Bladder microvascular endothelial cell (primary cell): Measurements from ENCODE around the gene PPAT. TPM values are rescaled to one million over a fixed set of nuclear protein-coding genes. Genes with fewer than 3 reads are reported as not detected.

Source experiments
- total RNA-seq: library from RNA; depleted of rRNA; stranded (reverse); fragments of >200 nt; gene quantifications from 2 replicates; pipeline ENCODE4 v1.2.3, GENCODE V29; 2014

Gene PPAT
- 7.9 and 17.4 TPM in 2 replicates for total RNA-seq

DNA sequence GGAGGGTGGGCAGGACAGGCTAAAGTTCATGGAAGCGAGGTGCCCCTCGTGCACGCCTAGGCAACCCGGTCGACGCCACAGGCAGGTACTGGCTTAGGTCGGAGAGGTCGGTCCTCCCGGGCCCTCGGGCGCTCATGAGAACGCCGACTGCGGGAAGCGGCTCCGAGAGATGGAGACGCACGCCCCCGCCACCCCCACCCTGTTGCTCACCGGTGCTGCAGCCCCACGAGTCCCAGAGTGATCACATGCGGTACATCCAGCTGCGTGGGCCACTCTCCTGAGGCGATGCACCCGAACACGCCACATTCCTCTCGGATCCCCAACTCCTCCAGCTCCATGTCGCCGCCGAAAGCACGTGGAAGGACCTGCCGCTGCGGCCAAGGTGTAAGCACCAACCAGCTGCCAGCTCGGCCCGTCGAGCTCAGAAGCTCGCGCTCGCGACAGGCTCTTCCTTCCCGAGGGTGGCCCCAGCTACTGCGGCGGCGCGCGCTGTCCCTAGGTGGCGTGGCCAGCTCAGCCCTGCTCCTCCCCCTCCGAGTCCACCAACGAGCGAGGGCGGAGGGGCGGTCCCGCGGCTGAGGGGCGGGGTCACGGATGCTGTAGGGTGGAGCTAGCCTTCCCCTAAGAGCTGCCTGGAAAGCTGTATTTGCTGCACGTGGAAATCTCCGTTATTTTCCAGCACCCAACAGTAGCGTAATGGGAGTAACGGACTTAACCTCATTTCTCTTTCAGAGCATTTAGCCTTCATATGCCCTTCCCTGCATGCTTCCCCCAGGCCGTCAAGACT, at the start of gene PPAT:
Gene PPAT, minus strand, starts transcription at position 476 of the 787 bp plus-strand sequence. Its CDS starts 138 bp downstream, at position 338.

DNA sequence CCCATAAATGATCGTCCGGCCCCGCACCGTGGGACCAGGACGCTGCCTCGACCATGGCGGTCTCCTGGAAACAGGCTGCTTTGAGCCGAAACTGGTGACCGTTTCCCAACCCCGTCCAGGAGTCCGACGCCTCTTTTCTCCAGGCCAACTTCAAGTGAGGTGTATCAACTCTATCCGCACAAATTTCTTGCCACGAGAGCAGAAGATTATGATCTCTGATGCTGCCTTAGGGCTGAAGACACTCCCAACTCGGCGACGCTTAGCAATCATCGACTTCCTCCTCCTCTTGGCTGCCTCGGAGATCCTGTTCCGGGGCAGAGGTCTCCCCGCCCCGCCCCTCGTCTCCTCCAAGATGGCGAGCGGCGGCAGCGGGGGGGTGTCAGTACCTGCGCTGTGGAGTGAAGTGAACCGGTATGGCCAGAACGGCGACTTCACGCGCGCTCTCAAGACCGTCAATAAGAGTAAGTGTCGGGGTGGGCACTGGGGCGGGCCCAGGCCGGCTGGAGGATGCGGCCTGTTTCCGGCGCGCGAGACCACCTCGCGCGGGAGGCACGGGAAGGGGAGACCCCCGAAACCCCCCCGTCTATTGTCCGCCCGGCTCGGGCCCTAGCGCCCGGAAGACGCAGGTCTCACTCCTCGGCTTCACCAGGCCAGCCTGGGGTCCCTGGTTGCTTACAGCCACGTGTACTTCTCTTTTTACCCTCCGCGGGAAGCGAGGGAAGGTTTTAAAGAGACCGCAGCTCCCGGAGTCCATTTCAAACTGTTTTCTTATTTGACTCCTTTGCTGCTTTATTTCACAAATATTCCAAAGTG, 32.1 kb upstream of the PPAT start, which contains the start of gene SRP72:
Gene SRP72, plus strand, starts transcription at position 334 of the 813 bp plus-strand sequence. Its CDS starts 19 bp downstream, at position 353.

DNA sequence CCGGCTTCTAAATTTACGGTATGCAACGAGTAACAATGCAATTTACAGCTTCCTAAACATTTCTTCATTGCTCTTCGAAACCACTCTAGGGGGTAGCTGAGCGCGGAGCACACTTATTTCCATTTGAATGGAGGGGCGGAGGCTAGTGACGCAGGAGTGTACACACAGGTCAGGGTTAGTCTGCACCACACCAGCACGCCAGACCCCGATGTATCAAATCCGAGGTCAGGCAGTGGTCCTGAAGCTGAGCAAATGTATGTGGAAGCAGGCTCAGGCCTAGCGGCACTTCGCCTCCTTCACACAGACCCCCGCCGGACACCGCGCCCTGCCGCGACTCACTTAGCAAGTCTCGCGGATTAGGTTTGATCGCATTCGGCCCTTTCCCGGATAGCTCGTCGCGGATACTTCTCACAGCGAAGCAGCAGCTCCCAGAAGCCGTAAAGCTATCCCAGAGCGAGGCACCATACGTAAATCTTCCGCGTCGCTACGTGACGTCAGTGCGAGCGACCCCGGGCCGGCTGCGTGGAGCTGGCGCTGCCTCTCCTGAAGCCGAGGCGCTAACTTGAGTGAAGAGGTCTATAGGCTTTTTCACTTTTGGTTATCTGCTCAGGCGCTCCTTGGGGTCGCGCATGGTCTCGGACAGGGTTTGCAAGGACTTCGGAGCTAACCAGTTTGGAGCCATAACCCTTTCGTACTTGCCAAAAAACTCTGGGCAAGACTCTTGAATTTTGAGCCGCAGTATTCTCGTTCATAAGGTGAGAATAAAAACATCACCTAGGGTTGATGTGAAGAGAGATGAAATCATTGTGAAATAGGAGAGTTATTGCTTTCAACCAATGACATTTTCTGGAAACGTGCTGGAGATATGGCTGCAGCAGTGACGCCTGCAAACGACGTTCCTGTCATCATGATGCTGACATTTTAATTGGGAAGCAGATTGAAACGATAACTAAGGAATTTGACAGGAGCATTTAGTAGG, 48.1 kb downstream of the PPAT start, which contains the start of gene AASDH:
Gene AASDH, minus strand, starts transcription at position 469 of the 979 bp plus-strand sequence. CDS start 3,192 bp downstream, outside the sequence.

Other genes with a start within 250 kb of the PPAT start
- gene AASDH, start 48.1 kb downstream of the PPAT start, total RNA-seq: 7.0 and 13.7 TPM in 2 replicates
- 14.4 and 33.7 TPM in 2 replicates for gene PAICS, start 645 bp upstream of the PPAT start, total RNA-seq
- 41.9 and 97.6 TPM in 2 replicates for gene SRP72, start 32.0 kb upstream of the PPAT start, total RNA-seq
- 0.13 TPM in 1 of 2 replicates, not detected in the other for gene ARL9, start 70.2 kb upstream of the PPAT start, total RNA-seq
- 0.13 and 1.1 TPM in 2 replicates for gene HOPX, start 245.7 kb upstream of the PPAT start, total RNA-seq